ENCODE data around the gene COA6.

The COA6 gene

DNA sequence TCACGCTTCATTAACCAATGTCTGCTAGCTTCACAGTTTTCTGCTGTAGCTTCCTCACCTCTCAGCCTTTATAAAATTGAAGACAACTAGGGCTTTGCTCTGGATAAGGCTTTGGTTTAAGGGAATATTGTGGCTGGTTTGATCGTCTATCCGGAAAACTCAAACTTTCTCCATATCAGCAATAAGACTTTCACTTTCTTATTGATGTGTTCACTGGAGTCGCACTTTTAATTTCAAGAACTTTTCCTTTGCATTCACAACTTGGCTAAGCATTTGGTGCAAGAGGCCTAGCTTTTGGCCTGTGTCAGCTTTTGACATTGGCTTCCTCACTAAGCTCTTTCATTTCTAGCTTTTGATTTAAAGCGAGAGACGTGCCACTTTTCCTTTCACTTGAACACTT lies 12.9 kb downstream of the COA6 start:
- TF ChIP-seq, protein P1, sequence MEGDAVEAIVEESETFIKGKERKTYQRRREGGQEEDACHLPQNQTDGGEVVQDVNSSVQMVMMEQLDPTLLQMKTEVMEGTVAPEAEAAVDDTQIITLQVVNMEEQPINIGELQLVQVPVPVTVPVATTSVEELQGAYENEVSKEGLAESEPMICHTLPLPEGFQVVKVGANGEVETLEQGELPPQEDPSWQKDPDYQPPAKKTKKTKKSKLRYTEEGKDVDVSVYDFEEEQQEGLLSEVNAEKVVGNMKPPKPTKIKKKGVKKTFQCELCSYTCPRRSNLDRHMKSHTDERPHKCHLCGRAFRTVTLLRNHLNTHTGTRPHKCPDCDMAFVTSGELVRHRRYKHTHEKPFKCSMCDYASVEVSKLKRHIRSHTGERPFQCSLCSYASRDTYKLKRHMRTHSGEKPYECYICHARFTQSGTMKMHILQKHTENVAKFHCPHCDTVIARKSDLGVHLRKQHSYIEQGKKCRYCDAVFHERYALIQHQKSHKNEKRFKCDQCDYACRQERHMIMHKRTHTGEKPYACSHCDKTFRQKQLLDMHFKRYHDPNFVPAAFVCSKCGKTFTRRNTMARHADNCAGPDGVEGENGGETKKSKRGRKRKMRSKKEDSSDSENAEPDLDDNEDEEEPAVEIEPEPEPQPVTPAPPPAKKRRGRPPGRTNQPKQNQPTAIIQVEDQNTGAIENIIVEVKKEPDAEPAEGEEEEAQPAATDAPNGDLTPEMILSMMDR (IDR thresholded peaks at IDR 0.05; ENCODE audit: borderline replicate concordance, insufficient read depth, low read depth, low read length): no peak
- H3K4me3 ChIP-seq (ENCODE audit: low read depth, low read length): no peak overlapping the region

DNA sequence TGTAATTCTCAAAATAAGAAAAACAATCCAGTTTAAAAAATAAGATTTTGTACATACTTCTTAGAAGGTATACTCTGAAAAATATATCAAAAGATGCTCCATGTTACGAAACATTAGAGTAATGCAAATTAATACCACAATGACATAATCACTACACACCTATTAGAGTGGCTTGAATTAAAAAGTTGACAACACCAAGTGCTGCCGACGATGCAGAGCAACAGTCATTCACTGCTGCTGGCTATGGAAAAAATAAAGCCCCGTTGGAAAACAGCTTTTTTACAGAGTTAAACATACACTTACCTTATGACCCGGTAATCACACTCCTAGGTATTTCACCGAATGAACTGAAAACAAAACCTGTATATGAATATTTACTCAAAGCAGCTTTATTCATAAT lies 14.8 kb downstream of the COA6 start:
- H3K4me3 ChIP-seq (ENCODE audit: low read depth, low read length): no peak overlapping the region

DNA sequence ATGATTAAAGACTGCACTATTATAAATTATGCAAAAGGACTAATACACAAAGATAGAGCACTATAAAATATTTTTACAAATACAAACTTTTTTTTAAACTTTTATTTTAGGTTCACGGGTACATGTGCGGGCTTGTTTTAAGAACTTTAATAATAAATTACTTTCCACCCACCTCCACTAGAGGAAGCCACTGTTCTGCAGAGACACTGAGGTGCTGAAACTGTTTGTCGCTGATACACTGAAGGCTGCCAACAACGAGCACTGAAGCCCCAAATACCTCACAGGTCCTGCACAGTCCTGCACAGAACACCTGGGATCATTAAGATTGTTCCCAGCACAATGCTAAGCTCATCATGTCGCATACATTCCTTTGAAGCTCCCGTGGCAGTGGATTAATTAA lies 19.9 kb downstream of the COA6 start:
- TF ChIP-seq, protein P1 (IDR thresholded peaks at IDR 0.05; ENCODE audit: borderline replicate concordance, insufficient read depth, low read depth, low read length): no peak
- H3K4me3 ChIP-seq (ENCODE audit: low read depth, low read length): no peak overlapping the region

More for the DNA sequence above, 14.8 kb downstream of the COA6 start:
- TF ChIP-seq, protein P1 (IDR thresholded peaks at IDR 0.05; ENCODE audit: borderline replicate concordance, insufficient read depth, low read depth, low read length): no peak

- TF ChIP-seq, protein P1 (IDR thresholded peaks at IDR 0.05; ENCODE audit: borderline replicate concordance, insufficient read depth, low read depth, low read length): no peak
- no peak overlapping the region for H3K4me3 ChIP-seq (ENCODE audit: low read depth, low read length)
Observed at GRCh38 chr1:234395297-234395696, 22.0 kb downstream of the COA6 start.

DNA sequence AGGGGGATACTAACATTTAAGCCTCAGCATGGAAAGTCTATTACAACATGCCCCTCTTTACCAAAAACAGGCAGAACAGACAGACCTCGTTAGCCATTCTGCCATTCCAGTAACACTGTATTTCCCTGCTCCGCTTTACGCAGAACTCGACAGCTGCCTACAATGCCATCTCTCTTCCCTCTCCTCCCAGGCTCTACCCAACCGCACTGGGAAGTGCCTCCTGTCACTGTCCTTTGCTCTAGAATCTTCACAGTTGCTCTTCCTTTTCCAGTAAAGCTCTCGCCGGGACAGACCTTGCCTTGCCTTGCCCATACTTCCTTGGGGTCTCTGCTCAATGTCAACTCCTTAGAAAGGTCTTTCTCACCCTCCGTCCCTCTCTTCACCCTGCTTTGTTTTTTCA lies 22.8 kb downstream of the COA6 start:
- no peak overlapping the region for H3K4me3 ChIP-seq (ENCODE audit: low read depth, low read length)
- TF ChIP-seq, protein P1 (IDR thresholded peaks at IDR 0.05; ENCODE audit: borderline replicate concordance, insufficient read depth, low read depth, low read length): no peak

GRCh38 chr1:234396871-234397270 lies 23.6 kb downstream of the COA6 start:
- no peak overlapping the region for H3K4me3 ChIP-seq (ENCODE audit: low read depth, low read length)
- TF ChIP-seq, protein P1 (IDR thresholded peaks at IDR 0.05; ENCODE audit: borderline replicate concordance, insufficient read depth, low read depth, low read length): no peak

- no peak overlapping the region for H3K4me3 ChIP-seq (ENCODE audit: low read depth, low read length)
- TF ChIP-seq, protein P1 (IDR thresholded peaks at IDR 0.05; ENCODE audit: borderline replicate concordance, insufficient read depth, low read depth, low read length): no peak
Observed at GRCh38 chr1:234397732-234398131, 24.5 kb downstream of the COA6 start.
